Hypothalamus (tissue), 51 donors: Measurements from ENCODE around the gene B4GALNT3.
A peak's percentile ranks its signal among the peaks of the same experiment; 100 is the strongest.
"Not testable (repeated sequence)": the region's sequence is repeated elsewhere in the genome, so short reads cannot be mapped to it uniquely, and the experiment has no call there.

Source experiments
- DNase-seq, 51 donors: peaks; one replicate each; lab custom pipeline; 2025; lab: John Stamatoyannopoulos, UW

Gene B4GALNT3

DNA sequence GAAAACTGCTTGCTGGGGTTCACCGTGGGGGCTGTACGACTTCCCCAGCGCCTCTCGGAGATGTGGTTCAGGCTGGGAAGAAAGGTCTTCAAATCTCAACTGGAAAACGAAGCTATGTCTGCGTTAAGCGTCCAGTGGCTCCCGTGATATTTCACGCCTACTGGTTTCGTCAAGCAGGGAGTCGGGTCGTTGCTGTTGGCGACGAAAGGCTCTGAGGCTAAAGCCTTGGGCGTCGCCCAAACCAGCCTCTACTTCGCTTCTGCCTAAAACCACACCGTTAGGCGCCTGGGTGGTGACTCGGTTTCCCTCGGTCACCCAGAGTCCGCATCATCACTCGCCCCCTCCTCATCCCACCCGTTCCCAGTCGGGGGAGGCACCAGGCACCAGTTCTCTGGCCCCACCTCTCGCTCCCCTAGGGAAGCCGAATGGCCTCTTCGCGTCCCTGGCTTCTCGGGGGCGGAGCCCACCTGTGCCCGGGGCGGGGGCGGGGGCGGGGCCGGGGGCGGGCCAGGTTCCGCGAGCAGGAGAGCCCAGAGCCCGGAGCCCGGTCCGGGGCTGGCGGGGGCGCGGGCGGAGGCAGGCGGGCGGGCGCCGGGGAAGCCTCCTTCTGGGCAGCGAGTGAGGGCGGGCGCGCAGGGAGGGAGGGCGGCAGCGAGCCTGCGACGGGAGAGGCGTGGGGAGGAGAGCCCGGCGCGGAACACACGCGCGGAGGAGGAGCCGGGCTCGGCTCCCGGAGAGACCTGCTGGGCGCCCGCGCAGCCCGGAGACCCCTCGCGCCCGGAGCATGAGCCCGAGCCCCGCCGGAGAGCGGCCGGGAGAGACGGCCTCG is at the start of gene B4GALNT3:
B4GALNT3 (plus strand) TSS at position 510 of the 829 bp plus-strand sequence. CDS start 438 bp downstream, outside the sequence.
- DNase-seq = peak in 18 of 51 donors; percentile 4 to 63 (median 28)

DNA sequence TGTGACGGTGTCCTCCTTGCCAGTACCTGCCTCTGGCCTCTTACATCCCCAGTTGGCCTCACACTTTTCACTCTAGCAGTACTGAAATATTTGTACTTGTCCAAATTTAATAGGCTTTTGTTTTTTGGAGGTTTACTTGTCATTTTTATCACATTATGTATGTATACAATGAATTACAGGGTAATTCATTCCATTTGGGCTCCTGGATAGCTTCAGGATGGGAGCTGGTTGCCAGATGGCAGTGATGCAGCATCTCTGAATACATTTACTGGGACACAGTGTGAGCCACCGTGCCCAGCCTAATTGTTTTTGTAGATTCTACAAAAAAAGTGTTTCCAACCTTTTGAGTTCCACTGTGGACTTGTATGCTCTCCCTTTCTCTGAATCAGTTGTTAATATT is 44.9 kb upstream of the B4GALNT3 start:
- DNase-seq = no peak

DNA sequence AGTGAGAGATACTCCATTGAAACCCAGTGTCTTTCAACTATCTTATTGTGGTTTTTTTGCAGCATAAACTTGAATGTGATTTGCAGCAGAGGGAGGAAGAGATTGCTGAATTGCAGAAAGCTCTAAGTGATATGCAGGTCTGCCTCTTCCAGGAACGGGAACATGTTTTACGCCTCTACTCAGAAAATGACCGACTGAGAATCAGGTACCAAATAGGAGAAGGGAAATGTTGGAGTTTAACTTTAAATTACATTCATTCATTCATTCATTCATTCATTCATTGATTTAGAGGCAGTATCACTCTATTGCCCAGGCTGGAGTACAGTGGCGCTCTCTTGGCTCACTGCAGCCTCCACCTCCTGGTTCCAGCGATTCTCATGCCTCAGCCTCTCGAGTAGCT is 41.3 kb upstream of the B4GALNT3 start:
- no peak for DNase-seq

DNA sequence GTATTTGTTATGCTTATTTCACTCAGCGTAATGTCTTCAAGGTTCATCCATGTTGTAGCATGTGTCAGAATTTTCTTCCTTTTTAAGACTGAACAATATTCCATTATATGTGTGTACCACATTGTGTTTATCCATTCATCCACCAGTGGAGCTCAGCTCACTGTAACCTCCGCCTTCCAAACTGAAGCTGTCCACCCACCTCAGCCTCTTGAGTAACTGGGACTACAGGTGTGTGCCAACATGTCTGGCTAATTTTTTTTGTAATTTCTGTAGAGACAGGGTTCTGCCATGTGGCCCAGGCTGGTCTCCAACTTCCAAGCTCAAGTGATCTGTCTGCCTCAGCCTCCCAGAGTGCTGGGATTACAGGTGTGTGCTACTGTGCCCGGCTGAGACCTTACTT is 37.2 kb upstream of the B4GALNT3 start:
- no peak for DNase-seq

DNA sequence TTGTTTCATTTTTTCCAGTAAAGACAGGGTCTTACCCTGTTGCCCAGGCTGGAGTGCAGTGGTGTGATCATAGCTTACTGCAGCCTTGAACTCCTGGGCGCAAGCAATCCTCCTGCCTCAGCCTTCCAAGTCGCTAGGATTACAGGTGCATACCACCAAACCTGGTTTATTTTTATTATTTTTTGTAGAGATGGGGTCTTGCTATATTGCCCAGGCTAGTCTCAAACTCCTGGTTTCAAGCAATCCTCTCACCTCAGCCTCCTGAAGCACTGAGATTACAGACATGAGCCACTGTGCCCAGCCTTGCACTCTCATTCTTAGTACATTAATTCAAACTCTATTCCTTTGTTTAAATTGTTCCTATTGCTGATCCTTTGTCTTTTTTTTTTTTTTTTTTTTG is 24.0 kb upstream of the B4GALNT3 start:
- DNase-seq = not testable (repeated sequence)

DNA sequence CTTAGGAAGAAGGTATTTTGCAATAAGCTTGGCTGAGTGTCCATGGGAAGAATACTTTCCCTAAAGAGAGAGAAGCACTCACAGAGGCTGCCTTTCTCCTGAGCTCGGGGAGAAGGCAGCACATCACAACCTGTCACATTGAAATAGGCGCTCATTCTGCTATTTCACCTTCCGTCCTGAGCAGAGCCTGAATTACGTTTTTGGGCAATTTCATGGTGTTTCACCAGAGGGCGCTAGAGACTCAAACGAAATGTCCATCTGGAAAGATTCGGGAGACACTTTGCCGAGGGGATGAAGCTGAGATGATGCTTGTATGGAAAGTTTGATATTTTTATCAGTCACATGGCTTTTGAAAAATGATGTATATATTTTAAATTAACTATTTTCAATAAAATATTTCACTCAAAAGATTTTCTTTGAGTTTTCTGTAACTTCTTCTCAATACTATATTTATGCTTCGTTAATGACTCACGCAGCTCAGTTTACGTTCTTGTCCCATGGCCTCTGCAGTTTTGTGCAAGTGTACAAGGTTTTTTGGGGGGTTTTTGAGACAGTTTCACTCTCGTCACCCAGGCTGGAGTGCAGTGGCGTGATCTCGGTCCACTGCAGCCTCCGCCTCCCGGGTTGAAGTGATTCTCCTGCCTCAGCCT is 17.4 kb upstream of the B4GALNT3 start:
- DNase-seq = peak in 28 of 51 donors; percentile 2 to 70 (median 28)

DNA sequence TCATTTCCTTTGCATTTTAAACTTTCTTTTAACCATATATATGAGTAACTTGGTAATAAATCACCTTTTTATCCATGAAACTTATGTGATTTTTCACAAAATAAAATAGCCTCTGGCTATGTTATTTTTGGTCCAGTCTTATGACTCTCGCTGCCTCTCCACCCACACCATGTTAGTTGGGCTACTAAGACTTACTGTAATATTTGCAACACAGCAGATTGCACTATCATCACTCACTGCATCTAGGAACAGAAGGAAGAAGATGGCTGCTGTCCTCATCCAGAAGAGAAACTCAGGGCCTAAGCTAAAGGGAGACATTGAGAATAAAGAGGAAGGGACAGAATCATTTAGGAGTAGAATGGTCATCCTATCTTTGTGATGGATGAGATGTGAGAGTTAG is 12.6 kb upstream of the B4GALNT3 start:
- no peak for DNase-seq

DNA sequence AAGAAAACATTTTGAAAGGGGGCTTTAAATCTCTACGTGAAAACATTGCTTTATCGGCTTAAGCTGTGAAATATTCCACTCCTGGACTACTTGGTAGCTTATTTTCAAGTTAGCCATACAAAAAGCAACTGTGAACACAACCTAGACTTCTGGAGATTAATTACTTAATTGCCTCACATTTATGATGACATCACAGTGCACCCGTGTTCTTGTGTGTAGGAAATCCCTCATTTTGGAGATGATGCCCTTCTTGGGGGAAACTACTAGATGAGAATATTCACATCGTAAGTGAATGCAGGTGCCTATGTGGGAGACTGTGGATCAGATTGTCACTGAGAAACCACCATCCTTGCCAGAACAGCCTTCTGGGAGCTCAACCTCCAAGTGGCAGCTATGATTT is 10.5 kb upstream of the B4GALNT3 start:
- no peak for DNase-seq

DNA sequence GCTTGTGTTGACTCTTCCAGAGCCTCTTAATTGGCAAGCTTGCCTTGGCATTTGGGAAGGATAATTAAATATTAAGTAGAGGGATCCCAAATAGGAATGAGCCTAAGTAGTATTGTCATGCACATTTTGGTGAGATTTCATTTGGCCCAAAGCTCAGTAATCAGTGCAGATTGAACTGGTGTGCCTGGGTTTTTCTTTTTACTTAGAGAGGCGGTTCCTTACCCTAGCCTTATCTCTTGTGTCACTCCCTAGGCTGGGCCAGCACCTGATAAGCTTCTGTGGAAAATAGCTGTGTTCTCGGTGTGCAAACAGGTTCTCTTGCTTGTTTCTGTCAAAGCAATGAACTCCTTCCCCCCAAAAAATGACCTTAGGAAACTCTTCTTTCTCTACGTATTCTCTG is 9.3 kb upstream of the B4GALNT3 start:
- DNase-seq = no peak

DNA sequence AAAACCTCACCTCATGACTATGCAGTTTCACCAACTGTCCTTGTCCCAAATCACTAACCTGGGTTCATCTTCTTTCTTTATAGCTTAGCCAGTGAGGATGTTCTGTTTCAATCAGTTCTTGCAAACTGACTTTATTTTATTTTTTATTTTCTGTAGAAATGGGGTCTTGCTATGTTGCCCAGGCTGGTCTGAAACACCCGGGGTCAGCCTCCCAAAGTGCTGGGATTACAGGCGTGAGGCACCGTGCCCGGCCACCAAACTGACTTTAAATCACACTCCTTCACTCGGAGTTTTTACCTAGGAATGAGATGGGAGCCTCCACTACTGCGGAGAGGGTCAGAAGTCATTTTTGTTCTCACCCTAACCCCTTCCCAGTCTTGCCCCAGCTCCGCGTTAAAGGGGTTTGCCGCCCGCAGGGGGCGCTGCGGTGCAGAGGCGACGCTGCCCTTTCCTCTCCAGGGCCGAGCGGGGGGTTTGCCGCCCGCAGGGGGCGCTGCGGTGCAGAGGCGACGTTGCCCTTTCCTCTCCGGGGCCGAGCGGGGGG is 7.0 kb upstream of the B4GALNT3 start:
- DNase-seq = peak in 7 of 51 donors; percentile 8 to 29 (median 18)

DNA sequence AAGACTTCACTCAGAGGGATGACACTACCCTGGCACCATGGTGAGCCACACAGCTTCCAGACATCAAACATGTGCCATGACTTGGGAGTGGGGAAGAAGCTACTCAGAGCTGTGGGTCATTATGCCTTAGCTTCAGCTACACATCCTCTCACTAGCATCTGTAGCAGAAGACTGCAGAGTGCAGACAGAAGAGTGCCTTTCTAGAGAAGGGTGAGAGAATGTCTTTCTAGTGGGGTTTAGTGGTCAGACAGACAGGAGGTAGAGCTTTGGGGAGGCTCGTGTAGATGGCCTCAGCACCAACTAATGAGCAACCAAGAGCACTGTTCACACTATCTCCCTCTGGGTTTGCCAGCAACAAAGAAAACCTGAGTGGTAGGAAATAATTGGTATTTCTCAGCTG is 4.9 kb upstream of the B4GALNT3 start:
- no peak for DNase-seq

DNA sequence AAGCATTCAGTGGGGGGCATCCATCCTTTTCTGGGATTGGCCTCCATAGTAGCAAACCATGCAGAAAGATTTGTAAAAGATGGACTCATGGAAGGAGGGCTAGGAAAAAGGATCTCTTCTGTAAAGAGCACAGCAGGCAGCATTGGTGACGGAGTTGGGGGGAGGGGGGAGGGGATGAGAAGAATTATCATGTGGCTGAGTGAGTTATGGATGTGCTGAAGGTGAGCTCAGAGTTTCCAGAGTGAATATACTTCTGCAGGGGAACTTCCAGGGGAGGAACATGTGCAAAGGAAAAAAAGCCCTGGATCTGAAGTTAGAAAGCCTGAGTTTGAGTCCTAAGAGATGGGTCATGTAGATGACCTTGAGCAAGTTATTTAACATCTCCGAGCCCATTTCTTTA is 3.9 kb upstream of the B4GALNT3 start:
- DNase-seq = no peak

DNA sequence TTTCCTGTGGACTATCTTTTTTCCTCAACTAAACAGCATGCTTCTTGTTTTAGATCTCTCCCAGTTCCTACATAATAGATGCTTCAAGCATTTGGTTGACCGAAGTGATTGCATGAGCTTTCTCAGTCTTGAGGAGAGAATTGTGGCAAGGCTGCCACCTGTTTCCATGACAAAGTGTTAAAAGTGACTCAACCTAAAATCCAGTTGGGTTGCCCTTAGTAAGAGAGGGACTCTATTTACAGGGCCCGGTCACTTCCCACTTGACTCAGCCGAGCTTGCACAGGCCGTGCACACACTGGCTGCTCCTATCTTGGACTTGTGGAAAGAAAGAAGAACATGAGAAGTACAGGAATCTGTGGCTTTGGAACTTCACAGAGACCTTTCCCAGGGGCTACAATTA is 2.1 kb upstream of the B4GALNT3 start:
- peak in 1 of 51 donors; percentile 19 for DNase-seq

DNA sequence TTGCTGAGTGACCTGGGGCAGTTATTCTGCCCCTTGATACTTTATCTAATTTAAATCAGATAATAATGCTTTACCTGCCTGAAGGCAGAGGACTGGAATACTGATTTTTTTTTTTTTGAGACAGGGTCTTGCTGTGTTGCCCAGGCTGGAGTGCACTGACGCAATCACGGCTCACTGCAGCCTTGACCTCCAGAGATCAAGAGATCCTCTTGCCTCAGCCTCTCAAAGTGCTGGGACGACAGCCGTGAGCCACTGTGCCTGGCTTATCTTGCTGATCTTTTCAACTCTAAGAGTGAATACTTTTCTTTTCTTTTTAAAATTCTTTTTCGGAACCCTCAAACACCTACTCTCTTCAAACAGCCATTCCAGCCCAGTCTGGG is 699 bp upstream of the B4GALNT3 start:
- DNase-seq = no peak

DNA sequence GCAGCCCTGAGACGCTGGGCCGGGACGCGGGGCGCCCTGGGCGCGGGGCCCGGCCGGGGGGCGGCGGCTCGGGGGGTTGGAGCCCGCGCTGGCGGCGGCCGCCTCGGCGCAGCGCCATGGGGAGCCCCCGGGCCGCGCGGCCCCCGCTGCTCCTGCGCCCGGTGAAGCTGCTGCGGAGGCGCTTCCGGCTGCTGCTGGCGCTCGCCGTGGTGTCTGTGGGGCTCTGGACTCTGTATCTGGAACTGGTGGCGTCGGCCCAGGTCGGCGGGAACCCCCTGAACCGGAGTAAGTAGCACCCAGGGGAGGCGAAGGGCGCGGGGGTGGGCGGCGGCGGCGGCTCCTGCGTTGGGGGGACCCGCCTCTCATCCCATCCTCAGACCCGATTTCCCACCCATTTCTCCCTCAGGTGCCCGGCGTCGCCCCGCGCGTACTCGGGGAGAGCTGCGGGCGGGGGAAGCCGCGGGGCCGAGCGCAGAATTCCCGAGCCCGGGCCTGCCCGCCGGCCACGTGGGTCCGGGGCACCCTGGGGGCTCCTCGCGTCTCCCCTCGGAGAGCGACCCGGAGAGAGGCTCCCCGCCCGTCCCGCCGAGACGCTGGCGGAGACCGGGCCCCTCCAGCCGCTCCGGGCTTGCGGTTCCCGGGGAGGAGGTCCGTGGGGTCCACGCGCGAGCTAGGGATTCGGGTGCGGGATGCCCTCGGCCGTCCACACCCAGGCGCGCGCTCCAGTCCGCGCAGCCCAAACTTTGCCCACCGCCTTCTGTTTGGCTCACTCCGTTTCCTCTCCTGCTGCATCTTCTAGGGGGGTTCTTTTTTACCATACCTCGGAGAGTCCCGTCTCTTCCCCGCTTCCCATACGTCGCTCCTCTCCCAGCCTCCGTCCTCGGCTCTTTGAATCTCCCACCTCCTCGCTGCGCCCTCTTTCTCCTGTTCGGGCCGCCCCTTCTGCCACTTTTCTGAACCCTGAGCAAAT is 807 bp downstream of the B4GALNT3 start:
- peak in 1 of 51 donors; percentile 5 for DNase-seq

DNA sequence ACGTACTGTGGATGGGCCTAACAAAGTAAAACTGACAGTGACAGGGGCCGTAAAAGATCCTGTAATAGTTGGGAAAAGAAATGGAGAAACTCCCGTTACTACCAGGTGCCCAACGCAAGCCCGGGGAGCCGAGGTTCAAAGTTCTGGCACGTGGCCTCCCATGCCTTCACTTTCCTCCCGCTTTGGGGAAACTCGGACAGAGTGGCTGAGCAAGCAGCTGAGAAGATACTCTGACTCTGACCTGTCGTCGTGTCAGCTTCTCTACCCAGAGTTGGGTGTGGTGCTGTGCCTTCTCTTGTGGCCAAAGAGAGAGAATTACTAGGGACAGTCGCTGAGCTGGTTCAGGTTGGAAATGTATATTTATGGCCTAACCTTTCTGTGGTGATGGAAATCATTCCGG is 1.7 kb downstream of the B4GALNT3 start:
- no peak for DNase-seq

DNA sequence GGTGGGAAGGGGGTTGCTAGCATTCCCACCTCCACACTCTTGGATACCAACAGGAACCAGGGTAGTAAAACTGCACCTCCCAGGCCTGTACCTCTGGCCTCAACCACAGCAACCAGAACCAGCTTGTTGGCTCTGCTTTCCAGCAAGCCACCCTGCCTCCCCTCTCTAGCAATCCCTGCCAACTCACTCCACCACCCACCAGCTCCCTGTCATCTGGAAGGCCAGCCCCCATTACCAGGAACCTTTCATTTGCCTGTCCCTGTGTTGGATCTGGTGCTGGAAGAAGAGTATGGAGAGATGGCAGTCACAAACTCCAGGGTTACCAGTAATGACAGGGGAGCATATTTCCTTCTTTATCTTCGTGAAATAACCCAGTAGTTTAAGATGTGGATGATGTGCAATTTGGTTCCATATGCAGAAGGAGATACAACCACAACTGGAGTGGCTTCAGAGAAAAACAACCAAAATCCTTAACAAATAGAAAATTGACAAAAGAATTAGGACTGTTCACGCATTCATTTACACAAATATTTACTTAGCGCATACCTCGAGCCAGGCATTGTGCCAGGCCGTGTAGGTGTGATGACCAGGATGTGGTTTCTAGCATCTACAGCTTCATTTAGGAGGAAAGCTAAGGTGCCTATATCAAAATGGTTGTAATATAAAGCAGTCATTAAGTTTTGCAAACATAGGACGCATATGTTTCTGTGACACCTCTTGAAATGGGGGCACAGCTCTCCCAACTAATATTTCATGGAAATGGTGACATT is 3.4 kb downstream of the B4GALNT3 start:
- peak in 1 of 51 donors; percentile 24 for DNase-seq

DNA sequence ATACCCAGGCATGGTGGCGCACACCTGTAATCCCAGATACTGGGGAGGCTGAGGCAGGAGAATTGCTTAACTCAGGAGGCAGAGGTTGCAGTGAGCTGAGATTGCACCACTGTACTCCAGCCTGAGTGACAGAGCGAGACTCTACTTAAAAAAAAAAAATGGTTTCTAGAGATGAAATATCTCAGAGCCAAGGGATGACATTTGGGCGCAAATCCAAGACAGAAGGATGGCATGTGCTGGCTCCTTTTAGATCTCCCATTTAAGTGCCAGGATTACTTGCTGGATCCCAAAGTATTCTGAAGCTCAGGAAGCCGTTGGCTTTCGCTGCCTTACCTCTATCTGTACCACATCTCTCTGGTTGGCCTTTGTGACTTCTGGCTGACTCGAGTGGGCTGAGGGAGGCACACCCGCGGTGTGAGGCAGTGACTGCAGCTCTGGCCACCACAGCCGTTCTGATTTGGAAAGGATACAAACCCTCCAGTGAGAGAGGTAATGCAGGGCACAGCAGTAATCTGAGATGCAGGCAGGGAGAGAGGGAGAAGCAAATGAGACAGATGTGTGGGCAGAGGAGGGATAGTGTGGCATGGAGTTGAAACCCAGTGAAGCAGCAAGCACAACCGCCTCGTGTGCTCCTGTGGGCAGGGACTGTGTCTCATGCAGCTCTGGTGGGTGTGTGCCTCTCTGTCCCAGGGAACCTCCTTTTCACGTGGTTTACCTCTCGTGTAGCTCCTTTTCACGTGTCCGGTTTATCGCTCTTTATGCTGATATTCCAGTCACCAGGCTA is 4.9 kb downstream of the B4GALNT3 start:
- DNase-seq = peak in 1 of 51 donors; percentile 44

DNA sequence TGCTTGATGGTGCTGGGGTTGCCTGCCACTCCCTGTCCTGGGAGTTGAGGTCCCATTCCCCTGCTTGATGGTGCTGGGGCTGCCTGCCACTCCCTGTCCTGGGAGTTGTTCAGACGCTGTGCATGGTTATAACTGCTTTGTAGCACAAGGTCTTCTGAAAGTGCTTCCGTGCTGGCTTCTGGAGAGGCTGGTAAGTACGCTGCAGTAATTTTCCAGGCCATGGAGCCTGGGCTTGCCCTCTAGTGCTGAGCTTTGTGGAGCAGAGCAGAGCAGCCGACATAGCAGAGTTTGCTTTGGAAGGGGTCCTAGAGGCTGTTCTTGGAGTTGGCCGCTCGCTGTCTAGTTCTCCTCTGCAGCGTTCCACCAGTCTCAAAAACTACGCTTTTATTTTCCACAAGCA is 6.3 kb downstream of the B4GALNT3 start:
- no peak for DNase-seq
